Skeletal muscle tissue (tissue), 4 donors: ENCODE results near the gene LHPP. TPM values are rescaled to one million over a fixed set of nuclear protein-coding genes. Genes with fewer than 3 reads are reported as not detected.

Experiments used
- H3K27ac ChIP-seq: one replicate; pipeline ENCODE4 v1.7.0; 2013; ENCODE audit warnings: mild to moderate bottlenecking, low read depth, low read length, inconsistent platforms
- H3K27me3 ChIP-seq, 3 donors: one replicate each; pipeline ENCODE4 v1.7.0; 2013; ENCODE audit warnings: low read length in 3 of 3; ENCODE audit not compliant: control insufficient read depth in 3 of 3, insufficient read depth in 3 of 3
- H3K36me3 ChIP-seq, 3 donors: one replicate each; pipeline ENCODE4 v1.7.0; 2013; ENCODE audit warnings: low read length in 3 of 3; ENCODE audit not compliant: control insufficient read depth in 3 of 3, insufficient read depth in 3 of 3
- H3K4me1 ChIP-seq, 3 donors: one replicate each; pipeline ENCODE4 v1.7.0; 2013; ENCODE audit warnings: low read length in 3 of 3, mild to moderate bottlenecking in 3 of 3; ENCODE audit not compliant: control insufficient read depth in 3 of 3, insufficient read depth in 3 of 3
- H3K4me3 ChIP-seq, 3 donors: one replicate each; pipeline ENCODE4 v1.7.0; 2013; ENCODE audit warnings: low read length in 3 of 3
- H3K9ac ChIP-seq, 3 donors: one replicate each; pipeline ENCODE4 v1.7.0; 2013; ENCODE audit warnings: low read length in 3 of 3, mild to moderate bottlenecking in 3 of 3, moderate library complexity in 2 of 3, low read depth in 1 of 3
- H3K9me3 ChIP-seq, 3 donors: one replicate each; pipeline ENCODE4 v1.7.0; 2013; ENCODE audit warnings: low read length in 3 of 3; ENCODE audit not compliant: control insufficient read depth in 3 of 3
- total RNA-seq: library from RNA; depleted of rRNA; stranded (reverse); fragments of >200 nt; gene quantifications from one replicate; pipeline ENCODE4 v1.2.3, GENCODE V29; 2014
- donor health status: Osteomylitis.

LHPP gene
- total RNA-seq, 1 donor from 2014 or later = 4.2 TPM

GRCh38 chr10:124559372-124560132 is 97.9 kb downstream of the LHPP start:
- no peaks in the 10 kb centered on the region for H3K27me3 ChIP-seq
- H3K36me3 ChIP-seq = no peaks in the 10 kb centered on the region
- peak overlapping the region; percentile 51 for H3K27ac ChIP-seq
- H3K9me3 ChIP-seq = no peaks in the 10 kb centered on the region
- H3K9ac ChIP-seq = peak overlapping the region in 1 of 3 donors; percentile 23
- H3K4me1 ChIP-seq = peaks cover 29 to 43% (median 40%) of the 10 kb centered on the region in 3 donors
- H3K4me3 ChIP-seq = peak overlapping the region in 1 of 3 donors; percentile 49

DNA sequence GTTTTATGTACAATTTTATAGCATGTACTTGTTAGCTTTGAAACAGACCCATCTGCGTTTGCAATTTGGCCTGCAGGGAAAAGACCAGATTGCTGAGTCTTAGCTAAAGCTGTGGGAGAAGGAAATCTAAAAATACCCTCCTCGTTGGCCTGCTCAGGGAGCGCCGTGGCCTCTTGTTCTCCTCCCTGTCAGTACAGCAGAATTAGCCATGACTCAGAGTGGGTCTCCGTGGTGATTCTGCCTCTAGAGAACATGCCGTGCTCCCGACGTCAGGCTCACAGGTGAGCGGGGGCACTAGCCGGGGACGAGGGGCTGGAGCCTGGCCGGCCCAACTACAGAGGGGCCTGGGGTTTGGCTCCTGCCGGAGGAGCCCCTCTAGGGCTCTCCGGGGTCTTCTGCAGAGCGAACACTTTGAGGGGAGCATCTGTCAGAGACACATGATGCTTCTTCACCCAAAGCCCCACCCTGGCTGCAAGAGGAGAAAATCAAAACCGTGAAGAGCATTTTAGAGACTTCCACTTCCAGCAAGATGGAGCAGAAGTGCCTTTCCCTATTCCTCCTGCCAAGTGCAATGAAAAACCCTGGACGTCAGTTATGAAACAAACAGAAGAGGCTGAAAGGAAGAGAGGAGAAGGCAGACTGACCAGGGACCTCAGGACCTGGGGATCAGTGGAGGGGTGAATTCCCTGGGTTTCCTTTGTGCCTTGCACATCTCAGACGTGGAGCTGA is 98.9 kb downstream of the LHPP start:
- peak overlapping the region; percentile 24 to 34 (median 34) for H3K4me3 ChIP-seq

GRCh38 chr10:124561206-124561605 is 99.6 kb downstream of the LHPP start:
- H3K4me1 ChIP-seq = peaks cover 41 to 60% (median 53%) of the 10 kb centered on the region in 3 donors
- H3K4me3 ChIP-seq = peak overlapping the region in 1 of 3 donors; percentile 22

More for the DNA sequence above, 98.9 kb downstream of the LHPP start:
- Histone ChIP-seq H3K9me3 (no peaks in the 10 kb centered on the region), H3K36me3 (no peaks in the 10 kb centered on the region), H3K27ac (peak overlapping the region; percentile 82), H3K9ac (peak overlapping the region; percentile 39 to 62 (median 60)), H3K27me3 (no peaks in the 10 kb centered on the region), H3K4me1 (peaks cover 35 to 53% (median 46%) of the 10 kb centered on the region in 3 donors)

GRCh38 chr10:124562425-124563060 is 100.9 kb downstream of the LHPP start:
- H3K4me1 ChIP-seq = peaks cover 44 to 67% (median 57%) of the 10 kb centered on the region in 3 donors
- no peaks in the 10 kb centered on the region for H3K27me3 ChIP-seq
- no peak overlapping the region for H3K27ac ChIP-seq
- no peaks in the 10 kb centered on the region for H3K9me3 ChIP-seq
- no peak overlapping the region for H3K9ac ChIP-seq
- no peaks in the 10 kb centered on the region for H3K36me3 ChIP-seq
- no peak overlapping the region for H3K4me3 ChIP-seq

More at GRCh38 chr10:124561206-124561605, 99.6 kb downstream of the LHPP start:
- Histone ChIP-seq H3K9ac (peak overlapping the region in 1 of 3 donors; percentile 3), H3K36me3 (no peaks in the 10 kb centered on the region), H3K27ac (peak overlapping the region; percentile 82), H3K9me3 (no peaks in the 10 kb centered on the region), H3K27me3 (no peaks in the 10 kb centered on the region)

GRCh38 chr10:124563320-124564040 is 101.9 kb downstream of the LHPP start:
- Histone ChIP-seq H3K27ac (no peak overlapping the region), H3K9ac (no peak overlapping the region), H3K9me3 (no peaks in the 10 kb centered on the region), H3K36me3 (no peaks in the 10 kb centered on the region), H3K4me1 (peaks cover 38 to 57% (median 48%) of the 10 kb centered on the region in 3 donors), H3K4me3 (no peak overlapping the region), H3K27me3 (no peaks in the 10 kb centered on the region)

DNA sequence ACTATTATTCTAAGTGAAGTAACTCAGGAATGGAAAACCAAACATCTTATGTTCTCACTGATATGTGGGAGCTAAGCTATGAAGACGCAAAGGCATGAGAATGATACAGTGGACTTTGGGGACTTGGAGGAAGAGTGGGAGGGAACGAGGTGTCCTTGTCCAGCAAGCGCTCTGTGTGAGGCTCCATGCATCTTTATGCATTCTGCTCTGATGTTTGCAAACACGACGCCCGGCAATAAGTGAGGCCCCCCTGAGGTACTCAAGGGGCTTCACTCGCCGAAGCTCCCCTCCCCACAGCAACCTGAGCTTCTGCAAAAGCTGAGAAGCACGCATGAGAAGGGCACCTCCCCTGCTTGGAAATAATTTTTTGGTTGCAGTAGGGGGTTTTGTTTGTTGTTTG is 103.3 kb downstream of the LHPP start:
- H3K27ac ChIP-seq = peak overlapping the region; percentile 67
- no peaks in the 10 kb centered on the region for H3K9me3 ChIP-seq
- H3K9ac ChIP-seq = peak overlapping the region in 1 of 3 donors; percentile 19
- H3K4me3 ChIP-seq = no peak overlapping the region
- H3K4me1 ChIP-seq = peaks cover 30 to 43% (median 35%) of the 10 kb centered on the region in 3 donors
- H3K27me3 ChIP-seq = no peaks in the 10 kb centered on the region
- no peaks in the 10 kb centered on the region for H3K36me3 ChIP-seq

GRCh38 chr10:124565565-124566221 is 104.1 kb downstream of the LHPP start:
- Histone ChIP-seq H3K4me3 (peak overlapping the region in 2 of 3 donors; percentile 41 to 56), H3K27me3 (no peaks in the 10 kb centered on the region), H3K9ac (peak overlapping the region in 1 of 3 donors; percentile 33), H3K36me3 (no peaks in the 10 kb centered on the region), H3K27ac (peak overlapping the region; percentile 67), H3K4me1 (peaks cover 22 to 36% (median 27%) of the 10 kb centered on the region in 3 donors), H3K9me3 (no peaks in the 10 kb centered on the region)

GRCh38 chr10:124566222-124566888 is 104.7 kb downstream of the LHPP start:
- Histone ChIP-seq H3K4me3 (no peak overlapping the region), H3K27me3 (no peaks in the 10 kb centered on the region), H3K27ac (peak overlapping the region; percentile 67), H3K36me3 (no peaks in the 10 kb centered on the region), H3K4me1 (peaks cover 15 to 29% (median 20%) of the 10 kb centered on the region in 3 donors), H3K9ac (peak overlapping the region in 1 of 3 donors; percentile 25), H3K9me3 (no peaks in the 10 kb centered on the region)
